Activated CD8-positive, alpha-beta memory T cell treated with anti-CD3 and anti-CD28 coated beads, Interleukin-2, amount 10 ng/mL, durations not matched to agents 7 days and 5 days (primary cell): ENCODE data around the gene PLEKHJ1. TPM values are rescaled to one million over a fixed set of nuclear protein-coding genes. Genes with fewer than 3 reads are reported as not detected.

ENCODE experiments used
- ATAC-seq: fragments of 150-1000 bp; cut with Tn5 transposase; one replicate; pipeline ENCODE4 v1.10.0; 2021; ENCODE audit warnings: moderate library complexity
- CTCF ChIA-PET: fragments of 350-600 bp; sonication (Branson Sonifier 250); formaldehyde crosslinking; loops from one replicate; lab custom pipeline; 2021; ENCODE audit warnings: antibody characterized with exemption; lab: Charles Lee
- DNase-seq: peaks from one replicate; pipeline ENCODE4 v3.0.0-alpha.2; 2020
- H3K27ac Mint-ChIP-seq: one replicate; pipeline ENCODE4 v1.8.0; 2021; ENCODE audit warnings: mild to moderate bottlenecking, mixed read lengths
- H3K27me3 Mint-ChIP-seq: one replicate; pipeline ENCODE4 v1.8.0; 2021; ENCODE audit warnings: mixed read lengths
- H3K36me3 Mint-ChIP-seq: one replicate; pipeline ENCODE4 v1.8.0; 2021; ENCODE audit warnings: mild to moderate bottlenecking, mixed read lengths
- H3K4me1 Mint-ChIP-seq: one replicate; pipeline ENCODE4 v1.8.0; 2021; ENCODE audit warnings: mixed read lengths
- H3K4me3 Mint-ChIP-seq: one replicate; pipeline ENCODE4 v1.8.0; 2021; ENCODE audit warnings: mild to moderate bottlenecking, moderate library complexity, mixed read lengths
- H3K9me3 Mint-ChIP-seq: one replicate; pipeline ENCODE4 v1.8.0; 2022; ENCODE audit warnings: low read depth, mixed read lengths
- total RNA-seq, 2 experiments: library from RNA; stranded (reverse); gene quantifications; one replicate each; pipeline ENCODE4 v1.2.3, GENCODE V29; 2021

PLEKHJ1 gene
- total RNA-seq, 2 experiments from 2014 or later: 78.3 to 80.8 TPM

DNA sequence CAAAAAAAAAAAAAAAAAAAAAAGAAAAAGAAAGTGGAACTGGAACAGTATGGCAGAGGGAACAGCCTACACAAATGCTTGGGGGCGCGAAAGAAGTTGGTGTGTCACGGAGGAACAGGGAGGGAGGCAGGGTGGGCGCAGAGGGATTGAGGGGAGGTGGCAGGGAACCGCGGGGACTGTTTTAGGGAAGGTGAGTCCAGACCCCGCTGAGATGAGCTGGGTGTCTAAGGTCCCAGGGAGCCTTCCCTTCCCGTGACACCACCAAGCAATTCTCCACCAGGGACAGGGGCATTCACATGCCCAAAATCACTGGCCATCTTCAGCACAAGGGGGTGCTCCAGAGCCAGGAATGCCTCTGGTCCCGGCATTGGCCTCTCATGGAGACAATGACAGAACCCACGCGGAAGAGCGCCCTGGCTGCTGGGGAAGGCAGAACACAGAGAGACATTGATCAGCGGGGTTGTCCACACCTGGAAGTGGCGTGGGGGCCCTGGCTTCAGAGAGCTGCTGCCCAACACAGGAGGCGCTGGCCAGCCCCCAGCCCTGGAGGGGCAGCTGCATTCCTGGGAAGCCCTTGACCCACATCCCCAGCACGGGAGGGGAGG lies 38.9 kb upstream of the PLEKHJ1 start:
- Mint-ChIP-seq H3K36me3 (peaks cover 23% of the 10 kb centered on the region), H3K27me3 (no peaks in the 10 kb centered on the region), H3K4me3 (no peak overlapping the region), H3K27ac (no peak overlapping the region), H3K9me3 (no peaks in the 10 kb centered on the region), H3K4me1 (peaks cover 31% of the 10 kb centered on the region)
- CTCF ChIA-PET: interaction anchor here (1.0 to 7.0 kb wide), 13 partner anchors 12 to 373 kb away, joined by 3 to 58 read pairs (median 6); partner anchors contain the start of genes PLEKHJ1 and SF3A2
- ATAC-seq (no peak), DNase-seq (peak; percentile 73)

- Mint-ChIP-seq H3K9me3 (no peaks in the 10 kb centered on the region), H3K4me1 (peaks cover 31% of the 10 kb centered on the region), H3K27ac (peak overlapping the region; percentile 80), H3K36me3 (peaks cover 25% of the 10 kb centered on the region), H3K4me3 (peak overlapping the region; percentile 90), H3K27me3 (no peaks in the 10 kb centered on the region)
- CTCF ChIA-PET: interaction anchor here (0.8 to 7.0 kb wide), 15 partner anchors 8 to 344 kb away, joined by 3 to 58 read pairs (median 6); partner anchors contain the start of genes PEAK3, PLEKHJ1 and SF3A2
- DNase-seq: no peak
- ATAC-seq: no peak
These were observed 38.1 kb upstream of the PLEKHJ1 start for GRCh38 chr19:2274185-2274711.

DNA sequence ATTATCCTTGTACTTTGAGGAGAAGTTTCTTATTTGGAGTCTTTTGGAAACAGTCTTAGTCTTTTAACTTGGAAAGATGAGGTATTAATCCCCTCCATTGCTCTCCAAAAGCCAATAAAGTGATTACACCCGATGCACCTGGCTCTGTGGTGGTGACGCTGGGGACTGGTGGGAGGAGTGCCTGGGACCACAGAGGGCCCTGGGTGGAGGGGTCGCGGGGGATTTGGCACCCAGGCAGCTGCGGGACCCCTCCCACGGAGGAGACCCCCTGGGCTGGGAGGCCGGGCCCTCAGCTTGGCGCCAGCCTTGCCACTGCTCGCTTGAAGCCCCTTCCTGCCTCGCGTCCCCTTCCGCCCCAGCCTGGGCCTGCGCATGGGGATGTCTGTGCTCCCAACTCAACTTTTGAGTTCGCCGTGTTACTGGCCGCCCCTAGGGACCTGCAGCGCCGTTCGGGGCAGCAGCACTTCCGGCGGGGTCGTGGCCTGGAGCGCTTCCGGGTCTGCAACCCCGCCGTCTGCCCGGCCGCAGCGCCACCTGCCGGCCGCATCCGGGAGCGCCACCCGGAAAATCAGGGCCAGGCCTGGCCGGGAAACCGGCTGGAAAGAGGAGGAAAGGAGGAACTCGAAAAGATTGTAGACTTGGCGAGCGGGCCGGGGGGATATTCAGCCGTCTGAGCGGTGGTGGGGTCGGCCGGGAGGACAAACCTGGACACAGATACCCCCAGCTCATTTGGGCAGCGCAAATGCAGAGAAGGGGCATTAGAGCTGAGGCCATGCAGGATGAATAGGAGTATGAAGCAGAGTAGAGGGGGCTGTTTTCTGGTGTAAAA lies 37.4 kb upstream of the PLEKHJ1 start:
- CTCF ChIA-PET: interaction anchor here (0.6 to 7.0 kb wide), 16 partner anchors 8 to 343 kb away, joined by 3 to 58 read pairs (median 4); partner anchors contain the start of genes LSM7, PEAK3, PLEKHJ1 and SF3A2
- no peaks in the 10 kb centered on the region for H3K27me3 Mint-ChIP-seq
- H3K4me1 Mint-ChIP-seq: peaks cover 32% of the 10 kb centered on the region
- H3K4me3 Mint-ChIP-seq: peak overlapping the region; percentile 90
- no peaks in the 10 kb centered on the region for H3K9me3 Mint-ChIP-seq
- ATAC-seq (peak; percentile 65), DNase-seq (peak; percentile 94)
- peaks cover 25% of the 10 kb centered on the region for H3K36me3 Mint-ChIP-seq
- H3K27ac Mint-ChIP-seq: peak overlapping the region; percentile 80

DNA sequence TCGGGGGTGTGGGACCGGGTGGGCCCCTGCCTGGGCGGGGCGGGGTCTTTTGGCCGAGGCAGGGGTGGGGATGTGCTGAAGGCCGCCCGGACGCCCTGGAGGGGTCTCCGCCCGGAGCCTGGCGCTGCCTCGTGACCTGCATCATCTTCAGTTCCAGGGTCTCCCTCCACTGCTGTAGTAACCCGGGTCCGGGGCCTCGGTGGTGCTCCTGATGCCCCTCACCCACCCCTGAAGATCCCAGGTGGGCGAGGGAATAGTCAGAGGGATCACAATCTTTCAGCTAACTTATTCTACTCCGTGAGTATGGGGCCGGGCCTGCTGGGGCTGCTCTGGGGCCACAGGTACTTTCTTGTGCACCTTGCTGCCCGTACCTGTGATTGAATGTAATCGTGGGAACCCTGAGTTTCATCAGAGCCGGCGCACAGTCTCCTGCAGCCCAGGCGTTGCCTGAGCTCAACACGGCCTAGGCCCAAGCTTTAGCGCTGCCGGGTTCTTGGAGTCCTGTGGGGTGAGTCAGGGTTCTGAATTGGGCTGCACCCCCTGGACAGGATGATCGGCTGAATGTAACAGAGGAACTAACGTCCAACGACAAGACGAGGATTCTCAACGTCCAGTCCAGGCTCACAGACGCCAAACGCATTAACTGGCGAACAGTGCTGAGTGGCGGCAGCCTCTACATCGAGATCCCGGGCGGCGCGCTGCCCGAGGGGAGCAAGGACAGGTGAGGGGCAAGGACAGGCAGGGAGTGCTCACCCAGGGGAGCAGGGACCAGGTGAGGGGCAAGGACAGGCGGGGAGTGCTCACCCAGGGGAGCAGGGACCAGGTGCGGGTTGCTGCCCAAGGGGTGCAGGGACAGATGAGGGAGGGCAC lies 35.3 kb upstream of the PLEKHJ1 start:
- DNase-seq (no peak), ATAC-seq (no peak)
- Mint-ChIP-seq H3K36me3 (peaks cover 25% of the 10 kb centered on the region), H3K4me3 (peak overlapping the region; percentile 90), H3K9me3 (no peaks in the 10 kb centered on the region), H3K27ac (peak overlapping the region; percentile 85), H3K27me3 (no peaks in the 10 kb centered on the region), H3K4me1 (peaks cover 40% of the 10 kb centered on the region)
- CTCF ChIA-PET: interaction anchor here (0.9 to 7.0 kb wide), 9 partner anchors 11 to 121 kb away, joined by 3 to 58 read pairs (median 7); partner anchors contain the start of genes PLEKHJ1 and SF3A2

DNA sequence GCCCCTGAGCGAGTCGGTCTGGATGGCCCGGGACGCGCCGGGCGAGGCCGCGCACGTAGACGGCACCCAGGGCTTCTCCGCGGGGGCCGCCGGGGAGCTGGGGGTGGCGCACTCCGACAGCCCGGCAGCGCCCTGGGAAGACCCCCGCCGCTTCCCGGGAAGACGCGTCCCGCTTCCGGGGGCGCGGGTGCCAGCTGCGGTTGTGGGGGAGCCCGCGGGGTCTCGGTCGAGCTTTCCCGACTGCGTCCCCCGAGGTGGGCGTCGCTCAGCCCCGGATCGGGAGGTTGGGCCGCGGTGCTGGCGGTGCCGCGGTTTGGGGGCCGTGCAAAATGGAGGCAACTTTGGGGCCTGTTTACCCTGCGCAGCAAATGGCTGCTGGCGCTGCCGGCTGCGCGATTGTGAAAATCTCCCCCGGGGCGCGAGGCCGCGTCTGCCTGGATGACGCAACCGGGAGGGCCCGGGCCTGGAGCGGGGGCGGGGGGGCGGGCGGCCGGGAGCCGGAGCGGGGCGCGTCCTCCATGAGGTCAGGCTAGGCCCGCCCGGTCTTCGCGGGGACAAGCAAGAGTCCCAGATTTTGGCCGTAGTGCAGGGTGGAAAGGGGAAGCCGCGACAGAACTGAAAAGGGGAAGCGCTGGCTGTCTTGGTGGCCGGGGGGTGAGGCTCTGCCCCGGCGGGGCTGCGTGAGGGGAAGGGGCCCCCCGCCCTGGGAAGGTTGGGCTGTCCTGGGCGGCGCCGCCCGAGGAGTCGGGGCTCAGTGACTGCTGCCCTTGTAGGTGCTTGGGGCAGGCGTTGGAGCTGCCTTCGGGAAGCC lies 34.5 kb upstream of the PLEKHJ1 start:
- H3K4me3 Mint-ChIP-seq: peak overlapping the region; percentile 90
- peak overlapping the region; percentile 94 for H3K27ac Mint-ChIP-seq
- ATAC-seq: peak; percentile 8
- peaks cover 43% of the 10 kb centered on the region for H3K4me1 Mint-ChIP-seq
- DNase-seq: peak; percentile 79
- H3K36me3 Mint-ChIP-seq: peaks cover 25% of the 10 kb centered on the region
- CTCF ChIA-PET: interaction anchor here (0.9 to 7.0 kb wide), 8 partner anchors 10 to 45 kb away, joined by 3 to 58 read pairs (median 10); partner anchors contain the start of genes PLEKHJ1 and SF3A2
- H3K27me3 Mint-ChIP-seq: no peaks in the 10 kb centered on the region
- H3K9me3 Mint-ChIP-seq: no peaks in the 10 kb centered on the region

DNA sequence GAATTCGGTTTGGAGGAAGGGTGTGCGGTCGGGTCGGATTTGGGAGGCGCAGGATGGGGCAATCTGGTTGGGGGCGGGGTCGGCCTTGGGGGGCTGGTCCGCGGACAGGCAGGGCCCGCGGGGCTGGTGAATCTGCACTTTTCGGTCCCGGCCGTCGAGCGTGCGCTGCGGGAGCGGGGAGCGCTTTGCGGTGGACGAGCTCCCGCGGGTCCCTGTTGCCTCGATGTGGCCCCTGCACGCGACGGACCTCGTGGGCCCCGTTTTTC lies 34.0 kb upstream of the PLEKHJ1 start:
- Mint-ChIP-seq H3K27ac (peak overlapping the region; percentile 94), H3K36me3 (peaks cover 25% of the 10 kb centered on the region), H3K9me3 (no peaks in the 10 kb centered on the region), H3K4me3 (peak overlapping the region; percentile 90), H3K27me3 (no peaks in the 10 kb centered on the region), H3K4me1 (peaks cover 42% of the 10 kb centered on the region)
- peak; percentile 65 for DNase-seq
- CTCF ChIA-PET: interaction anchor here (0.9 to 6.1 kb wide), 4 partner anchors 10 to 35 kb away, joined by 3 to 58 read pairs (median 17); partner anchors contain the start of gene SF3A2
- ATAC-seq: no peak

- no peaks in the 10 kb centered on the region for H3K27me3 Mint-ChIP-seq
- peak overlapping the region; percentile 90 for H3K4me3 Mint-ChIP-seq
- H3K27ac Mint-ChIP-seq: peak overlapping the region; percentile 94
- DNase-seq (peak; percentile 99), ATAC-seq (peak; percentile 77)
- H3K9me3 Mint-ChIP-seq: no peaks in the 10 kb centered on the region
- peaks cover 25% of the 10 kb centered on the region for H3K36me3 Mint-ChIP-seq
- peaks cover 39% of the 10 kb centered on the region for H3K4me1 Mint-ChIP-seq
- CTCF ChIA-PET: interaction anchor here (1.6 to 6.1 kb wide), 3 partner anchors 9 to 34 kb away, joined by 4 to 58 read pairs (median 30); partner anchors contain the start of gene SF3A2
These were observed 33.4 kb upstream of the PLEKHJ1 start for GRCh38 chr19:2269244-2270156.

DNA sequence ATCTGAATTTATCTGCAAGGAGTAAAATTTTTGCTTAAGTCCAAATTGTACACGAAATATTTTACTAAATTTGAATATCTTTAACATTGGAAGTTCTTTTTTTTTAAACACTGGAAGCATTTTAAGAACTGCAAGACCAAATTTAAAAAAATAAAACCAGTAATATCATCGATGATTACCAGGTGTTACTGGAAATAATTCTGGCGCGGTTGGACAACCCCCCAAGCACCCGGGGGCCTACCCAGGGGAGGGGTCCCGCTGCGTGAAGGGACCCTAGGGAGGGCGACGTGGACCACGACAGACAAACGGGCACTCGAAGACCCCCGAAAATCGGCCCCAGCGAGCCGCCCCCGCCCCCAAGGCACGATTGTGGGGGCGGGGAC lies 32.7 kb upstream of the PLEKHJ1 start:
- CTCF ChIA-PET: interaction anchor here (1.3 to 2.4 kb wide), 2 partner anchors 9 to 11 kb away, joined by 3 to 9 read pairs; no protein-coding TSS in a partner anchor
- H3K27me3 Mint-ChIP-seq: no peaks in the 10 kb centered on the region
- H3K27ac Mint-ChIP-seq: peak overlapping the region; percentile 94

DNA sequence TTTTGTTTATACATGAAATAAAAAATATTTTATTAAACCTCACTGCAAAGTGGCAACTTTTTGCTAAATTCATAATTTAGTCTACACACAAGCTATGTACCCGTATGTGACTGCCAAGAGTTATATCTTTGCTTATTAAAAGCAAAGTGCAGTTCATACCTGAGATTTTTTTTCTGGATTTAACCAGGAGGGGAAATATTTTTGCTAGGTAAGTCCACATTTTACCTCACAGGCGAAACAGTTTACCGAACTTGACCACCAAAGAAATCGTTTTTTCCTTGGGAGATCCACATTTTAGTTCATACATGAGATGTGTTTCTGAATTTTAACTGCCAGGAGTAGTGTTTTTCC lies 32.3 kb upstream of the PLEKHJ1 start:
- Mint-ChIP-seq H3K27me3 (no peaks in the 10 kb centered on the region), H3K9me3 (no peaks in the 10 kb centered on the region), H3K4me1 (peaks cover 29% of the 10 kb centered on the region), H3K36me3 (peaks cover 19% of the 10 kb centered on the region), H3K27ac (peak overlapping the region; percentile 94), H3K4me3 (peak overlapping the region; percentile 90)
- CTCF ChIA-PET: interaction anchor here (1.3 to 2.4 kb wide), 2 partner anchors 9 to 10 kb away, joined by 3 to 9 read pairs; no protein-coding TSS in a partner anchor
- DNase-seq (no peak), ATAC-seq (no peak)

More for the DNA sequence above, 32.7 kb upstream of the PLEKHJ1 start:
- DNase-seq (no peak), ATAC-seq (no peak)
- Mint-ChIP-seq H3K9me3 (no peaks in the 10 kb centered on the region), H3K4me3 (peak overlapping the region; percentile 90), H3K36me3 (peaks cover 21% of the 10 kb centered on the region), H3K4me1 (peaks cover 33% of the 10 kb centered on the region)

- H3K4me3 Mint-ChIP-seq: no peak overlapping the region
- CTCF ChIA-PET: interaction anchor here (1.0 to 2.4 kb wide), 2 partner anchors 8 to 50 kb away, joined by 3 to 9 read pairs; no protein-coding TSS in a partner anchor
- H3K36me3 Mint-ChIP-seq: peaks cover 5% of the 10 kb centered on the region
- H3K27me3 Mint-ChIP-seq: no peaks in the 10 kb centered on the region
- no peaks in the 10 kb centered on the region for H3K9me3 Mint-ChIP-seq
- ATAC-seq (no peak), DNase-seq (no peak)
- H3K4me1 Mint-ChIP-seq: peaks cover 17% of the 10 kb centered on the region
- H3K27ac Mint-ChIP-seq: no peak overlapping the region
These were observed 30.3 kb upstream of the PLEKHJ1 start for GRCh38 chr19:2266183-2266993.
